ENCODE measurements around the gene MIEF2. TPM values are rescaled to one million over a fixed set of nuclear protein-coding genes. Genes with fewer than 3 reads are reported as not detected.
A peak's percentile ranks its signal among the peaks of the same experiment; 100 is the strongest.

MIEF2 gene
- total RNA-seq, 2 experiments from 2014 or later = 6.8 to 8.5 TPM

DNA sequence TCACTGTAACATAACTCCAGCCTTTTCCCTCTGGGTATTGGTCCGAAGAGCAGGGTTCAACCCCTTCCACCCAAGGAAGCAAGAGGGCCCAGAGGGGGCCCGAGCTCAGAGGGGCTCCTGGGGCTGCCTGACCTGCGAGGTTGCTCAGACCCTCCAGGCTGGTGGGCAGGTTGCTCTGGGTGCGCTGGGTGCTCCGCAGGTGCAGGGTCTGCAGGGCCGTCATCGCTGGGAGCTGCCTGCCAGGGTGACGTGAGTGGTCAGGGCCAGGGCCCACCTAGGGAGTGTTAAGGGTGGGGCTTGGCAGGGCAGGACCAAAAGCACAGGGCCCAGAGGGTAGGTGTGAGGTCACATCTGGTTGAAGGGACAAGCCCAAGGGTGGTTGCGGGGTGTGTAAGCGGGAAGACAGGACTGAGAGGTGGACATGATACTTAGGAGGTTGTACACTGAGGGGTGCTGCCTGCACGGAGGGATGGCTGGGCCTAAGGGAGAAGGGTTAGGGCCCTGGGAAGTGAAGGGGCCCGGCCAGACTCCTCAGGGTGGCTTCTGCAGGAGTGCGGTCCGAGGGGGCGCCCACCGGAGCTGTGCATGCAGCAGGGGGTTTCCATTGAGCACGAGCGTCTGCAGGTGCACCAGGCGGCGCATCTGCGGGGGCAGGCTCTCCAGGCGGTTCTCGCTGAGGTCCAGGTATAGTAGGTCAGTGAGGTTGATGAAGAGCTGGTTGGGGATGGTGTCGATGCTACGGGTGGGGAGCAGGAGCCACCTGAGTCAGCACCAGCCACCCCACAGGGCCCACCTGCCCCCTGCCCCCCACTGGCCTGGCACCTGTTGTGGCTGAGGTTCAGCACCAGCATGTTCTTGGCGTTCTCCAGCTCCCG is 6.3 kb upstream of the MIEF2 start:
- peaks cover 34% of the 10 kb centered on the region for H3K36me3 Mint-ChIP-seq (ENCODE audit: low read depth)
- H3K27me3 Mint-ChIP-seq = no peaks in the 10 kb centered on the region
- no peak overlapping the region for H3K27ac Mint-ChIP-seq
- peaks cover 26% of the 10 kb centered on the region for H3K4me1 Mint-ChIP-seq
- no peak overlapping the region for H3K4me3 Mint-ChIP-seq
- CTCF ChIA-PET = interaction anchor here (0.7 to 1.2 kb wide), 2 partner anchors 10 to 31 kb away, joined by 3 read pairs; no protein-coding TSS in a partner anchor
- DNase-seq = no peak
- no peaks in the 10 kb centered on the region for H3K9me3 Mint-ChIP-seq
- POLR2A ChIA-PET = no interaction called here

DNA sequence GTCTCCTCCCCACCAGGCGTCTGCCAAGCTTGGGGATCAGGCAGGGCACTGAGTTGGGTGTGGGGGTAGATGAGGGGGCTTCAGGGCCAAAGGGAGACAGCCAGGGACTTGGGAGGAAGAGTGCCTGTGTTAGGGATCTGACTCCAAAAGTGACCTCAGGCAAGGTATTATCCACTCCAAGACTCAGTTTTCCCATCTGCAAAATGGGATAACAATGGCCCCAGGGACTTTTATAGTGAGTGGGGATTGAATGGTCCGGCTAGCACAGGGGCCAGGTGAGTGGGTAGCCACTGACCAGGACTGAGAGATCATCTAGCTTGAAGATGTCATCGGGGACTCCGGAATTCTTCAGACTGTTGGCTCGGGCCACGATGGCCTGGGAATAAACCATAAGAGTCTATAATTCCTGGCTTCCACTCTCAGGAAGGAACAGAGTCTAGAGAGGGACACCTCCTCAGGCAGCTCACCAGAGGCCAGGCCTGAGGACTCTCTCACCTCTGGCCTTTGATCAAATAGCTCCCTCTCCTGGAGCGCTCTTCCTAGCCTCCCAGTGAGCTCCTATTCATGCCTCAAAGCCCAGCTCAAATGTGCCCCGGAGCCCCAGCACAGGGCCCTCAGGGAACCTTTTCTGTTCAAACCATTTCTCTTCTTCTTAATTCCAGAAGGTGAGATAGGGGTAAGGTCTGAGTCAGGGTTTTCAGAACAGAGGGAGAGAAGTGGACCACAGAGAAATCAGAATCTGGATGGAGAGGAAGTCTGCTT is 5.4 kb upstream of the MIEF2 start:
- H3K27me3 Mint-ChIP-seq = no peaks in the 10 kb centered on the region
- H3K36me3 Mint-ChIP-seq (ENCODE audit: low read depth) = peaks cover 31% of the 10 kb centered on the region
- H3K4me3 Mint-ChIP-seq = no peak overlapping the region
- no peaks in the 10 kb centered on the region for H3K9me3 Mint-ChIP-seq
- H3K4me1 Mint-ChIP-seq = peaks cover 32% of the 10 kb centered on the region
- CTCF ChIA-PET = interaction anchor here (0.7 to 1.2 kb wide), 2 partner anchors 9 to 32 kb away, joined by 3 read pairs; no protein-coding TSS in a partner anchor
- H3K27ac Mint-ChIP-seq = peak overlapping the region; percentile 25
- POLR2A ChIA-PET = no interaction called here
- no peak for DNase-seq

DNA sequence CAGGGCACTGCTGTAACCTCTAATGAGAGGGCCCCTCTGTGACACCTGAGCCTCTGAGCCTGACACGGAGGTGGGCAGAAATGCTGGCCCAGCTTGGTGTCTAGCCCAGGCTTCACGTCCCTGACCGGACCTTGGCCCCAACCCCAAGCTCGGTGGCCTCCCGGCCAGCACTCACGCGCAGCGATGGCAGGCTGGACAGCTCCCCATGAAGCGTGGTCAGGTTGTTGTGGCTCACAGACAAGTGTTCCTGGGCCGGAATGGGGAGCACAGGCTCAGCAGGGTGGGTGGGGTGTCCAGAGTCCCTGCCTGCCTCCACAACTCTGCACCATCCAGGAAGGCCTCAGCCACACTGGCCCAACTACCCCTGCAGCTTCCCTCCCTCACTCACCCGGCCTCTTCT is 4.1 kb upstream of the MIEF2 start:
- H3K9me3 Mint-ChIP-seq = no peaks in the 10 kb centered on the region
- H3K4me3 Mint-ChIP-seq = peak overlapping the region; percentile 34
- H3K4me1 Mint-ChIP-seq = peaks cover 37% of the 10 kb centered on the region
- CTCF ChIA-PET = interaction anchor here (0.6 to 0.8 kb wide), 2 partner anchors 16 to 431 kb away, joined by 3 to 4 read pairs; no protein-coding TSS in a partner anchor
- POLR2A ChIA-PET = no interaction called here
- no peaks in the 10 kb centered on the region for H3K27me3 Mint-ChIP-seq
- DNase-seq = no peak
- no peak overlapping the region for H3K27ac Mint-ChIP-seq
- H3K36me3 Mint-ChIP-seq (ENCODE audit: low read depth) = peaks cover 21% of the 10 kb centered on the region

DNA sequence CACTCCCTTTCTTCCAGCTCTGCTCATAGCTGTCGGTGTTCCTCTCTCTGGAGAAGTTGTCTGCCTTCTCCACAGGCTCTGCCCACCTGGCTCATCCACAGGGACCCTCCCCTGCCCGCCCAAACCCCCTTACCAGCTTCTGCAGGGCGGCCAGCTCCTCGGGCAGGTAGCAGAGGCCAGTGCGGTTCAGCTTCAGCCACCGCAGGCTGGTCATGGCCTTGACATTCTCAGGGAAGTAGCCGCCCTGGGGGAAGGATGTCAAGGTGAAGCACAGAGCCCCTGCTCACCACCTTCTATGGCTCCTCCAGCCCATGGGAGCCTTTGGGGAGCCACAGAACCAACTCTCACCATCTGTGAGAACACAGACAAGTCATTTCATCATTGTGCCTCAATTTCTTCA is 3.7 kb upstream of the MIEF2 start:
- Mint-ChIP-seq H3K9me3 (no peaks in the 10 kb centered on the region), H3K4me3 (peak overlapping the region; percentile 98), H3K4me1 (peaks cover 41% of the 10 kb centered on the region), H3K27ac (peak overlapping the region; percentile 72), H3K27me3 (no peaks in the 10 kb centered on the region), H3K36me3 (ENCODE audit: low read depth) (peaks cover 16% of the 10 kb centered on the region)
- DNase-seq = no peak
- POLR2A ChIA-PET = no interaction called here
- CTCF ChIA-PET = interaction anchor here (0.8 kb wide), 1 partner anchor 17 kb away, joined by 3 read pairs; no protein-coding TSS in a partner anchor

DNA sequence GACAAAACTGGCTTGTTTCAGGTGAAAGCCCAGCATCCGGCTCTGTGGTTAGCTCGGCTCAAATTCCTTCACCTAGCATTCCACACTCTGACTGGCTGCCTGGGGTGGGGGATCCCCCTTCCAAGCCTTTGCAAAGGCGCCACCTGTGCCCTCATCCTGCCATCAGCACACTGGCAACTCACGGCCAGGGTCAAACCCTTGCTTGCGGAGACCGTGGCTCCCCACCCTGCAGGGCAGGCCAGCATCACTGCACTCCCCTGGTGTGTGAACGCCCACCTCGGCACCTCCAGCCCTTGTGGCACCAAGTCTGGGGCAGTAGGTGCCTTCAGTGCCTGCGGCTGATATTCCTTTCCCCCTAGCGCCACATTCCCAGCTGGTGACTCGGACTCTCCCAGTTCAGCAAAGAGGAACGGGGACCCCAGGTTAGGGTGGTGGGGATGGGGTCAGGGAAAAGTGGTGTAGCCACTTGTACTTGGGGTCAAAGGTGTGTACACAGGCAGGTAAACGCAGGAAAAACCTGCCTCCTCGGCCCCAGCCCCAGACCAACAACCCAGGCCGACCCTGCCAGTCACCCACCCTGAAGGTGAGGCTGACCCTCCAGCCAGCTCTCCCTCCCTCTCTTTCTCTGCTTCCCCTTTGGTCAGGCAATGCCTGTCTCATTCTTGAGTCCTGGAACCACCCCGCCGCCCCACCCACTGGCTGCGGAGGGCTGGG is 3.0 kb upstream of the MIEF2 start:
- Mint-ChIP-seq H3K4me3 (peak overlapping the region; percentile 98), H3K36me3 (ENCODE audit: low read depth) (peaks cover 15% of the 10 kb centered on the region), H3K9me3 (no peaks in the 10 kb centered on the region), H3K27me3 (no peaks in the 10 kb centered on the region), H3K4me1 (peaks cover 45% of the 10 kb centered on the region), H3K27ac (peak overlapping the region; percentile 93)
- ChIA-PET CTCF (no interaction called here), POLR2A (no interaction called here)
- peak; percentile 16 for DNase-seq

DNA sequence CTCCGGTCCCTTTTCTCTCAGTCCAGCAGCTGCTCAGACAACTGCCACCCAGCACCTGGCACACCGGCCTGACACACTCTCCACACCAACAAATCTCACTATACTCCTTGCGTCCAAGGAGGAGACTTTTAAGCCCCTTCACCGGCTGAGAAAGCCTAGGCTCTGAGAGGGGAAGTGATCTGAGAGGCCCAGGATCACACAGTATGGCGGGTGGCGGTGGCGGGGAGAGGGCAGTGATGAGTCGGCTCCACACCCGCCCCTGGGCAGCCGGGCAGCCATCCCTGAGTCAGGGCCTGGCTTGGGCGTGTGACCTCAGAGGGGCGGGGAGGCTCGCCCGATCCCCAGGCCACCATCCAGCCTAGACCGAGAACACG is 2.5 kb upstream of the MIEF2 start:
- no peaks in the 10 kb centered on the region for H3K27me3 Mint-ChIP-seq
- H3K4me1 Mint-ChIP-seq = peaks cover 45% of the 10 kb centered on the region
- H3K27ac Mint-ChIP-seq = peak overlapping the region; percentile 93
- peaks cover 11% of the 10 kb centered on the region for H3K36me3 Mint-ChIP-seq (ENCODE audit: low read depth)
- H3K9me3 Mint-ChIP-seq = no peaks in the 10 kb centered on the region
- DNase-seq = peak; percentile 57
- H3K4me3 Mint-ChIP-seq = peak overlapping the region; percentile 98
- CTCF ChIA-PET = no interaction called here
- POLR2A ChIA-PET = no interaction called here

DNA sequence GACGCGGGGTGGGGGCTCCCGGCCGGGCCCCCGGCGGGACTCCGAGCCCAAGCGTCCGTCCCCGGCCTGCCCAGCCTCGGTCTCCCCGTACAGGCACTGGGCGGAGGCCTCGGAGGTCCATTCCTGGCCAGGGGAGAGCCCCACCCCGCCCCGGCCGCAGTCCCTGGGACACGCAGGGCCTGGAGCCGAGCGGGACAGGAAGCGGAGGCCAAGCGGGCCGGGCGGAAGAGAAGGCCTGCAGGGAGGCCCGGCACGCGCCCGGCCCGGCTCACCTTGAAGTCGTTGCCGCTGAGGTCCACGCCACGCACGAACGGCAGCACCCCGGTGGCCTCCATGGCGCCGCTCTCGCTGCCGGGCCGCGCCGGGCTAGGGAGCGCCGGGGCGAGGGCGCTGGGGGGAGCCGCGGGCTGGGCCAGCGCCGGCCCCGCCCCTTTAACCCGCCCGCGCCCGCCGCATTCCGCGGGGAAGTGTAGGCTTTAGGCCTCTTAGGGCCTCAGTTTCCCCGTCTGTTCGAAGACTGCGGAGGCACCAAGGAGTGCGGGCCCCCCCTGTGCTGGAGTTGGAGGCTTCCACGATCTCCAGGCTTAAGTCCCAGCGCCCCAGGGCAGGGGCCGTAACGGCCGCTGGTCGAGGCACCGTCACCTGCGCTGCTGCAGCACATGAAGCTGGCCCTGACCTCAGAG is 2.0 kb upstream of the MIEF2 start, which contains the start of gene FLII:
Gene FLII, minus strand, starts transcription at position 383 of the 683 bp plus-strand sequence. Its CDS starts 48 bp downstream, at position 335.
- Mint-ChIP-seq H3K27ac (peak within 1 kb of the TSS; percentile 93), H3K9me3 (no peaks in the 10 kb centered on the region), H3K36me3 (ENCODE audit: low read depth) (peaks cover 14% of the 10 kb centered on the region), H3K4me3 (peak within 1 kb of the TSS; percentile 98), H3K27me3 (no peaks in the 10 kb centered on the region), H3K4me1 (peaks cover 45% of the 10 kb centered on the region)
- peak; percentile 47 for DNase-seq
- ChIA-PET POLR2A (no interaction called here), CTCF (interaction anchor here (1.4 to 1.7 kb wide), 2 partner anchors 34 to 36 kb away, joined by 3 read pairs; no protein-coding TSS in a partner anchor)

DNA sequence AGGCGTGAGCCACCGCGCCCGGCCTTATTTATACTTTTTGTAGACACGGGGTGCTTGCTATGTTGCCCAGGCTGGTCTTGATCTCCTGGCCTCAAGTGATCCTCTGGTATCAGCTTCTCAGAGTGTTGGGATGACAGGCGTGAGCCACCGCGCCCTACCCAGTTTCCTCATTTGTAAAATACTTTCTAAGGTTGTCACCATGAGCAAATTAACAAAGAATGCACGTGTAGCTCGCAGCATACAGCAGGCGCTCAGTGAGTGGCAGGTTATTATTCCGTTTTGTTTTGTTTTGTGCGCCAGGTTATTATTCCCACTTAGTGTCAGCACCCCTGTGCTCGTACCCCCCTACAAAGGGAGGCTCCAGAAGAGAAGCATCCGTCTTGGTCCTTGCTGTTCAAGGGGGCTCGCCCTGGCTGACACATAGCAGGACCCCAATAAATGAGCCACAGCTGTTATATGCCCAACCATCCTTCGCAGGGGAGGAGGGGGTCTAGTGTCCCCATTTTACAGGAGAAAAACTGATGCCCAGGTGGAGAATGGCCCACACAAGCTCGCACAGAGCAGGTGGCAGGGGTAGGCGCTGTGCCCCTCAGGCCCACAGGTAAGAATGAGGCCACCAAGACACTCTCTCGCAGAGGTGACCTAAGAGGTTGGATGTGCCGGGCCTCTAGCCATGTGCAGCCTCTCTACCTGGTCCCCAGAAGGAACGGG is 686 bp upstream of the MIEF2 start:
- H3K9me3 Mint-ChIP-seq = no peaks in the 10 kb centered on the region
- DNase-seq = no peak
- H3K4me1 Mint-ChIP-seq = peaks cover 45% of the 10 kb centered on the region
- no peaks in the 10 kb centered on the region for H3K27me3 Mint-ChIP-seq
- ChIA-PET POLR2A (no interaction called here), CTCF (interaction anchor here (1.4 to 1.7 kb wide), 4 partner anchors 26 to 41 kb away, joined by 3 to 8 read pairs (median 3); no protein-coding TSS in a partner anchor)
- peak overlapping the region; percentile 76 for H3K4me3 Mint-ChIP-seq
- H3K27ac Mint-ChIP-seq = peak overlapping the region; percentile 86
- H3K36me3 Mint-ChIP-seq (ENCODE audit: low read depth) = peaks cover 10% of the 10 kb centered on the region

DNA sequence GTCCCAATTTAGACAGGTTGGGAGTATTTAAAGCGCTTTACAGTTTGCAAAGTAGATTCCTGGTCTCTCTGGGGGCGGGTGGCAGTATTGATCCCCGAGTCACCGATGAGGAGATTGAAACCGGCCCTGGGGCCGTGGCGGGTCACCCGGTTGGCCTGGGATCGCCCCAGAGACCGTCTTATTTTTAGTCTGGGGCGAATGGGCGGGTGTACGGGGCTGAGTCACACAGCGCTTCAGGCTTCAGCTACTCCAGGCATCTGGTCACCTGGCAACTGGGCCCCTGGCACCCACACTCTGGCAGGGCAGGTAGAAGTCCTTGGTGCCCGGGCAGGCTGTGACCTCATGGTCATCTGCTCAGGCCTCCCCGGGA is 669 bp downstream of the MIEF2 start:
- POLR2A ChIA-PET = interaction anchor here (0.7 kb wide), 1 partner anchor 37 kb away, joined by 3 read pairs; no protein-coding TSS in a partner anchor
- peaks cover 38% of the 10 kb centered on the region for H3K4me1 Mint-ChIP-seq

DNA sequence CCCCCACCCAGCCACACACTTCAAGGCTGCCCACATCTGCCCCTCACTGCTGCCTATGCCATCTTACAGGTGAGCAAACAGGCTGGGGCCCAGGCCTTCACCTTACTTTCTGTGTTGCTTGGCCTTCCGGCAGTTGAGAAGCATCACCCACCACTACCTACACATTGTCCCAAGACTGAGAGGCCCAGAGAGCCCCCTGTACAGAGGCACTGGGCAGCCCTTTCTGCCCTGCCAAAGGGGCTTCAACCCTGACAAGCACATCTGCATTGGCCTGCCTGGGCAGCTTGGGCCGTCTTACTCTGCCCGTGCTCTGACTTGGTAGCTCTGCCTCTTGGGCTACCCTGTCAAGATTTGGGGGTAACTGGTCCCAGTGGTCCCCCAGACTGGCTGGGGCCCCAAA is 1.2 kb downstream of the MIEF2 start:
- Mint-ChIP-seq H3K9me3 (no peaks in the 10 kb centered on the region), H3K36me3 (ENCODE audit: low read depth) (peaks cover 3% of the 10 kb centered on the region), H3K27ac (peak overlapping the region; percentile 86), H3K4me3 (peak overlapping the region; percentile 76), H3K27me3 (no peaks in the 10 kb centered on the region), H3K4me1 (peaks cover 35% of the 10 kb centered on the region)
- ChIA-PET POLR2A (no interaction called here), CTCF (interaction anchor here (1.0 to 1.7 kb wide), 4 partner anchors 19 to 364 kb away, joined by 3 to 8 read pairs (median 4); partner anchors contain the start of gene ALKBH5)
- no peak for DNase-seq

More for the DNA sequence above, 669 bp downstream of the MIEF2 start:
- no peaks in the 10 kb centered on the region for H3K27me3 Mint-ChIP-seq
- peaks cover 7% of the 10 kb centered on the region for H3K36me3 Mint-ChIP-seq (ENCODE audit: low read depth)
- no peaks in the 10 kb centered on the region for H3K9me3 Mint-ChIP-seq
- H3K27ac Mint-ChIP-seq = peak overlapping the region; percentile 86
- peak overlapping the region; percentile 76 for H3K4me3 Mint-ChIP-seq
- CTCF ChIA-PET = interaction anchor here (1.0 to 1.7 kb wide), 5 partner anchors 20 to 365 kb away, joined by 3 to 8 read pairs (median 4); partner anchors contain the start of gene ALKBH5
- DNase-seq = peak; percentile 35

DNA sequence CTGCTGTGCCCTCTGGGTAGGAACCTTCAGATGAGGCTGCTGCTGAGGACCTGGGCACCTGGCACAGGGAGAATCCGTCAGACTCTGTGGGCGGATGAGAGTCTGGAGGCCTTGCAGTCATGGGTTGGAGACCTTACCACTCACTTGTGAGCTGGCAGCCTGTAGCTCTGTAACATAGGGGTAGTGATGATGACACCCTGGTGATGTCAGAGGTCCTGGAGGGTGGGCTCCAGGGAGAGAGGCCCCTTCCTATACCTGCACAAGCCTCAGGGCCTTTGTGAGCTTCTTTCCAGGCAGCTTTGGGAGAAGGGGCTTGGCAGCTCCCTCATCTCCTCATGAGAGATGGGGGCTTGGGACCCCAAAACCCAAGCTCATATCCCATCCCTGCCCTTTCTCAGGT is 1.6 kb downstream of the MIEF2 start:
- H3K4me1 Mint-ChIP-seq = peaks cover 31% of the 10 kb centered on the region
- POLR2A ChIA-PET = no interaction called here
- CTCF ChIA-PET = interaction anchor here (1.3 to 1.5 kb wide), 2 partner anchors 19 to 364 kb away, joined by 4 to 5 read pairs; no protein-coding TSS in a partner anchor
- H3K27ac Mint-ChIP-seq = peak overlapping the region; percentile 4
- peaks cover 3% of the 10 kb centered on the region for H3K36me3 Mint-ChIP-seq (ENCODE audit: low read depth)
- no peaks in the 10 kb centered on the region for H3K27me3 Mint-ChIP-seq
- DNase-seq = no peak
- peak overlapping the region; percentile 76 for H3K4me3 Mint-ChIP-seq
- no peaks in the 10 kb centered on the region for H3K9me3 Mint-ChIP-seq
